Panc1 (cell line): ENCODE results near the gene MYO7A.

Experiments
- CTCF ChIP-seq: fragments of 450-650 bp; IDR thresholded peaks from 2 replicates; pipeline ENCODE4 v1.5.1; 2017; ENCODE audit warnings: mild to moderate bottlenecking
- POLR2AphosphoS5 ChIP-seq: IDR thresholded peaks from 2 replicates; pipeline ENCODE4 v1.6.1; 2012; ENCODE audit warnings: mild to moderate bottlenecking, low read depth, low read length, moderate library complexity
- REST ChIP-seq, 2 experiments: IDR thresholded peaks; 2 replicates each; pipeline ENCODE4 v1.6.1; 2011 to 2012; ENCODE audit warnings: low read depth in 2 of 2, control low read depth in 1 of 2, low read length in 1 of 2, mild to moderate bottlenecking in 1 of 2, moderate library complexity in 1 of 2; ENCODE audit not compliant: insufficient read depth in 1 of 2
- TCF7L2 ChIP-seq: IDR thresholded peaks from 2 replicates; pipeline ENCODE4 v1.6.1; 2011; ENCODE audit warnings: mild to moderate bottlenecking, low read depth, low read length, inconsistent platforms

DNA sequence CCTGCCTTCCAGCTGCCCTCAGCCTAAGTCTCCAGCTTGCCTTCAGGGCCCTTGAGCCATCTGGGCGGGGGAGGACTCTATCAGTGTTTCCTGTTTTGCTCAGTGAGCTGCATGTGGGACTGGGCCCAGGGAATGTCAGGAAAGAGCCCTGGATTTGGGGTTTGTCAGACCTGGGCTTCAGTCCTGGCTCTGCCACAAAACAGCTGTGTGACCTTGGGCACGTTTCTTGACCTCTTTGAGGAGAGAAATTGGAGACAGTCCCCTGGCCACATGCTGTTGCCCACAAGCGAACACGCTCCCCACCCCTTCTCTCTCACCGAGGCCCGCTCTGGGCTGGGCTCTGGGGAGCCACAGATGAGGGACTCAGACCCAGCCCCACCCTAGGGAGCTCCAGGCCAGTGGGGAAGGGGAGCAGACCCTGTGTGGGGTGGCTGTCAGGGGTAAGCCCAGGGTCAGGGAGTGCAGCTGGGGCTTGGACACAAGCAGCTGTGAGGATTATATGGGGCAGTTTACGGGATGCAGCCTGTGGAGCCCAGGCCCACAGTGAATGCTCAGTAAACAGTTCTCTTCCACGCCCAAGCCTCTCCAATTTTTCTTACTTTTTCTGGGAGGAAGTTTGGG, 12.3 kb downstream of the MYO7A start:
- no peak for TF ChIP-seq CTCF
- no peak for TF ChIP-seq REST (IDR thresholded peaks at IDR 0.05; ENCODE audit: insufficient read depth in 1 of 2, low read depth in 2 of 2, low read length in 1 of 2)
- no peak for TF ChIP-seq POLR2AphosphoS5
- TF ChIP-seq TCF7L2 = no peak
